IMR-90 (cell line): Measurements from ENCODE around the gene KATNBL1. TPM values are rescaled to one million over a fixed set of nuclear protein-coding genes. Genes with fewer than 3 reads are reported as not detected.
A peak's percentile ranks its signal among the peaks of the same experiment; 100 is the strongest.

Experiments
- ATAC-seq: fragments of 200-7000 bp; cut with Tn5 transposase; 2 replicates; pipeline ENCODE4 v1.9.1; 2020; ENCODE audit warnings: low read depth, mild to moderate bottlenecking, moderate library complexity
- BruUV-seq: library from RNA; stranded (reverse); fragments of 400-500 nt; replicated peaks from 2 replicates; lab custom pipeline; 2021; lab: Mats Ljungman, UMichigan
- CTCF ChIA-PET: fragments of 300-600 bp; formaldehyde crosslinking; extraction: SDS; loops from one replicate; lab custom pipeline; 2021; ENCODE audit warnings: antibody characterized with exemption; lab: Yijun Ruan, JAX
- POLR2A ChIA-PET: fragments of 300-600 bp; sonication (Branson Sonifier 250); formaldehyde crosslinking; loops from one replicate; lab custom pipeline; 2022; ENCODE audit warnings: antibody characterized with exemption; ENCODE audit not compliant: unreplicated experiment; lab: Charles Lee
- DNase-seq: peaks from one replicate; pipeline ENCODE4 v3.0.0; 2013
- H2AFZ ChIP-seq: replicated peaks from 2 replicates; pipeline ENCODE3; 2013; ENCODE audit warnings: low read length, mild to moderate bottlenecking; ENCODE audit not compliant: poor library complexity
- H2AK5ac ChIP-seq: 2 replicates; pipeline ENCODE4 v1.6.1; 2013; ENCODE audit warnings: low read depth, low read length, inconsistent platforms
- H2AK9ac ChIP-seq: replicated peaks from 2 replicates; pipeline ENCODE3; 2013; ENCODE audit warnings: mild to moderate bottlenecking, low read depth, low read length, moderate library complexity; ENCODE audit not compliant: poor library complexity
- H2BK120ac ChIP-seq: 2 replicates; pipeline ENCODE4 v1.6.1; 2013; ENCODE audit warnings: low read depth, low read length, inconsistent platforms
- H2BK15ac ChIP-seq: 3 replicates; pipeline ENCODE4 v1.6.1; 2013; ENCODE audit warnings: low read depth, low read length, inconsistent platforms
- H2BK20ac ChIP-seq: 2 replicates; pipeline ENCODE4 v1.6.1; 2013; ENCODE audit warnings: low read depth, mild to moderate bottlenecking, inconsistent platforms, low read length, moderate library complexity
- H2BK5ac ChIP-seq: 2 replicates; pipeline ENCODE4 v1.6.1; 2013; ENCODE audit warnings: mild to moderate bottlenecking, low read depth, low read length, inconsistent platforms; ENCODE audit not compliant: poor library complexity, severe bottlenecking
- H3K14ac ChIP-seq: replicated peaks from 2 replicates; pipeline ENCODE4 v1.6.1; 2013; ENCODE audit warnings: low read depth, low read length, inconsistent platforms
- H3K18ac ChIP-seq: 2 replicates; pipeline ENCODE4 v1.6.1; 2013; ENCODE audit warnings: low read depth, low read length, control low read depth
- H3K23ac ChIP-seq: 2 replicates; pipeline ENCODE4 v1.6.1; 2013; ENCODE audit warnings: low read depth, low read length, inconsistent platforms
- H3K27ac ChIP-seq: 2 replicates; pipeline ENCODE4 v1.5.1; 2013; ENCODE audit warnings: mild to moderate bottlenecking, control low read depth, low read length; ENCODE audit not compliant: insufficient read depth
- H3K27me3 ChIP-seq: 2 replicates; pipeline ENCODE4 v1.6.1; 2013; ENCODE audit warnings: low read length; ENCODE audit not compliant: control insufficient read depth, insufficient read depth
- H3K36me3 ChIP-seq: 2 replicates; pipeline ENCODE4 v1.6.1; 2013; ENCODE audit warnings: low read length, mixed read lengths; ENCODE audit not compliant: control insufficient read depth, insufficient read depth
- H3K4ac ChIP-seq: 2 replicates; pipeline ENCODE4 v1.6.1; 2013; ENCODE audit warnings: low read depth, low read length, inconsistent platforms
- H3K4me1 ChIP-seq: 2 replicates; pipeline ENCODE4 v1.6.1; 2013; ENCODE audit warnings: low read length, mixed read lengths; ENCODE audit not compliant: control insufficient read depth, insufficient read depth
- H3K4me2 ChIP-seq: 2 replicates; pipeline ENCODE4 v1.6.1; 2013; ENCODE audit warnings: low read depth, mild to moderate bottlenecking, control low read depth, low read length, moderate library complexity
- H3K4me3 ChIP-seq: 2 replicates; pipeline ENCODE4 v1.5.1; 2013; ENCODE audit warnings: low read depth, mild to moderate bottlenecking, control low read depth, low read length, moderate library complexity; ENCODE audit not compliant: insufficient read depth
- H3K56ac ChIP-seq: 2 replicates; pipeline ENCODE4 v1.6.1; 2013; ENCODE audit warnings: low read length, inconsistent platforms; ENCODE audit not compliant: insufficient read depth; ENCODE audit errors: extremely low read depth
- H3K79me1 ChIP-seq, 2 experiments: 2 replicates each; pipeline ENCODE4 v1.6.1; 2013; ENCODE audit warnings: low read length in 2 of 2, inconsistent platforms in 1 of 2, low read depth in 1 of 2
- H3K9ac ChIP-seq: 2 replicates; pipeline ENCODE4 v1.6.1; 2013; ENCODE audit warnings: low read depth, low read length, control low read depth
- H3K9me1 ChIP-seq: 2 replicates; pipeline ENCODE4 v1.6.1; 2013; ENCODE audit warnings: low read length, inconsistent platforms; ENCODE audit not compliant: insufficient read depth
- H3K9me3 ChIP-seq: 2 replicates; pipeline ENCODE4 v1.6.1; 2013; ENCODE audit warnings: low read length; ENCODE audit not compliant: control insufficient read depth, insufficient read depth
- H4K20me1 ChIP-seq: 2 replicates; pipeline ENCODE4 v1.6.1; 2013; ENCODE audit warnings: low read length, inconsistent platforms; ENCODE audit not compliant: insufficient read depth
- H4K5ac ChIP-seq: 2 replicates; pipeline ENCODE4 v1.6.1; 2013; ENCODE audit warnings: mild to moderate bottlenecking, low read depth, low read length, control low read depth
- H4K8ac ChIP-seq, 2 experiments: 2 replicates each; pipeline ENCODE4 v1.6.1; 2013; ENCODE audit warnings: low read depth in 2 of 2, low read length in 2 of 2, control low read depth in 1 of 2, inconsistent platforms in 1 of 2
- H4K91ac ChIP-seq: 2 replicates; pipeline ENCODE4 v1.6.1; 2013; ENCODE audit warnings: low read depth, low read length, inconsistent platforms; ENCODE audit not compliant: insufficient read depth
- CEBPB ChIP-seq: IDR thresholded peaks from 2 replicates; pipeline ENCODE4 v1.6.1; 2012; ENCODE audit warnings: low read depth, low read length, improper control_type of control experiment
- SMC3 ChIP-seq: fragments of 150-350 bp; IDR thresholded peaks from 2 replicates; pipeline ENCODE4 v1.6.1; 2016; ENCODE audit warnings: low read depth, mild to moderate bottlenecking, antibody characterized with exemption, low read length, moderate library complexity
- WGBS, 2 experiments: methylation state at CpG; one replicate each; pipeline versions ENCODE4 v1.1.5 to v1.1.7; 2013; ENCODE audit warnings: missing lambda C conversion rate in 2 of 2; ENCODE audit not compliant: insufficient read length in 1 of 2; ENCODE audit errors: extremely low coverage in 2 of 2; 5-methylcytosine and 5-hydroxymethylcytosine counted together
- dilution Hi-C: fragments of 300-500 bp; cut with HindIII; formaldehyde crosslinking; loops from one replicate; pipeline ENCODE4 v1.14.3; 2018; ENCODE audit warnings: low sequenced_read_pairs; ENCODE audit not compliant: unreplicated experiment
- in situ Hi-C: fragments of 300-500 bp; cut with MboI; formaldehyde crosslinking; loops from 3 replicates; pipeline ENCODE4 v1.14.3; 2019; ENCODE audit warnings: low sequenced_read_pairs, inconsistent platforms, mixed read lengths
- intact Hi-C: fragments of 100-400 bp; cut with micrococcal nuclease; formaldehyde crosslinking; loops from 2 replicates; pipeline ENCODE4 v1.10.0; 2022
- polyA plus RNA-seq, 3 experiments: library from polyadenylated mRNA; depleted of rRNA; stranded (reverse); fragments of >200 nt; gene quantifications; 2 replicates each; pipeline ENCODE4 v1.2.3, GENCODE V29; 2012; ENCODE audit warnings: low replicate concordance in 1 of 3
- total RNA-seq: library from RNA; depleted of rRNA; stranded (reverse); fragments of >200 nt; gene quantifications from 2 replicates; pipeline ENCODE4 v1.2.3, GENCODE V29; 2012

Gene KATNBL1
- total and polyA plus RNA-seq, 2 of the 4 experiments (the other 2 are of a cell fraction): 17.1 to 24.0 TPM

DNA sequence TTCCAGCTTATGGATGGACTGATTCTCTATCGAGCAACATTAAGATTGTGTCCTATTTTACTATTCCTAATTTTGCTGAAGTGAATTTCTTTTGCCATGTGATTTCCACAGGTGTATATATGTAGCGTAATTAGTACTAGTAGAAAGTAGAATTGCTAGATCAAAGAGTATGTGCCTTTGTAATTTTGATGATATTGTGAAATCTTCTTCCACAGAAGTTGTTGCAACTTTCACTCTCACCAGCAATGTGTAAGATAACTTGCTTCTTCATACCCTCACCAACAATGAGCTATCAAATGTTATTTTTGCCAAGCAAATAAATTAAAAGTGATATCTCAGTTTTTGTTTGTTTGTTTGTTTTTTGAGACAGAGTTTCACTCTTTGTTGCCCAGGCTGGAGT, 102.6 kb downstream of the KATNBL1 start:
- H4K91ac ChIP-seq: no peak overlapping the region
- H3K9ac ChIP-seq: no peak overlapping the region
- H3K9me3 ChIP-seq: no peaks in the 10 kb centered on the region
- no peak for DNase-seq
- no peak overlapping the region for H4K8ac ChIP-seq
- no peaks in the 10 kb centered on the region for H3K9me1 ChIP-seq
- no peak overlapping the region for H2AK5ac ChIP-seq
- dilution Hi-C loops: no loop called here
- no peak overlapping the region for H3K56ac ChIP-seq
- ChIA-PET POLR2A (interaction anchor here (0.6 kb wide), 1 partner anchor 22 kb away, joined by 3 read pairs; no protein-coding TSS in a partner anchor), CTCF (no interaction called here)
- H2BK20ac ChIP-seq: no peak overlapping the region
- peak; percentile 59; the same call in 1 of the 2 replicates for TF ChIP-seq CEBPB
- no peak for TF ChIP-seq SMC3
- peaks cover 17 to 18% of the 10 kb centered on the region in 2 experiments for H3K79me1 ChIP-seq
- no peak overlapping the region for H3K4ac ChIP-seq
- no peak overlapping the region for H2BK15ac ChIP-seq
- no TSS peak for BruUV-seq
- no peaks in the 10 kb centered on the region for H4K20me1 ChIP-seq
- H2AK9ac ChIP-seq: no peak overlapping the region
- H3K4me1 ChIP-seq: peaks cover 4% of the 10 kb centered on the region; the same call in 1 of the 2 replicates
- no peak overlapping the region for H3K4me3 ChIP-seq
- no peak overlapping the region for H3K4me2 ChIP-seq
- in situ Hi-C loops: loop anchor here (10.0 to 25.0 kb wide), 2 partner anchors 257 to 480 kb away; partner anchors contain the start of genes GOLGA8B and LPCAT4
- H3K27ac ChIP-seq: no peak overlapping the region
- no peak overlapping the region for H3K14ac ChIP-seq
- no peaks in the 10 kb centered on the region for H3K36me3 ChIP-seq
- H3K27me3 ChIP-seq: no peaks in the 10 kb centered on the region
- intact Hi-C loops: no loop called here
- no peak for ATAC-seq
- no peak overlapping the region for H3K23ac ChIP-seq
- H4K5ac ChIP-seq: no peak overlapping the region
- no peak overlapping the region for H3K18ac ChIP-seq
- WGBS, 2 experiments: no CpG with 5 or more reads among the region's 2 CpGs
- no peak overlapping the region for H2BK5ac ChIP-seq
- no peak overlapping the region for H2AFZ ChIP-seq
- H2BK120ac ChIP-seq: no peak overlapping the region
